Measurements from ENCODE around the gene EXOSC7.

DNA sequence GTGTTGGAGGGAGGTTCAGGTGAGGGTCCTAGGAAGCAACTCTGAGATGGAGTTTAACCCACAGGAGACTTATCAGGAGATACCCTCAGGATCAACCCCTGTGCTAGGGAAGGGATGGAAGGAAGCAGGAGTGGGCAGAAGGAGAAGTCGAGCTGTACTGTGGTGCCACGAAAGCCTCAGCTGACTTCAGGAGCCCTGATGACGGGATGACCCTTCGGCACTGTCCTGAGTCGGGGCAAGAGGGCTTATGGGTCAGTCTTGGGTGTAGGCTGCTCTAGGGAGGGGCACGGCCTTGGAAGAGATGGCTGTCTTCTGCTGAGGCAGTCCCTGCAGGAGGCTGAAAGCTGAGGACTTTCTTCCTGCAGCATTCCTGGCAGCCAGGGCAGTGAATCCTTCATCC, 57.7 kb downstream of the EXOSC7 start:
- TF ChIP-seq BRCA1 (IDR thresholded peaks at IDR 0.05; ENCODE audit: low read depth, low read length) (no peak), CTCF (IDR thresholded peaks at IDR 0.05 in 2 of 3, conservative IDR thresholded peaks at IDR 0.05 in 1 of 3; ENCODE audit: control insufficient read depth in 2 of 3, extremely low read depth in 1 of 3, insufficient read depth in 1 of 3, low read depth in 3 of 3, low read length in 3 of 3) (no peak), POLR2AphosphoS5 (IDR thresholded peaks at IDR 0.05; ENCODE audit: low read length) (no peak), SPI1 (IDR thresholded peaks at IDR 0.05; ENCODE audit: borderline replicate concordance, insufficient read depth, low read depth, low read length) (no peak), YY1 (IDR thresholded peaks at IDR 0.05; ENCODE audit: low read depth, low read length) (no peak), RAD21 (IDR thresholded peaks at IDR 0.05; ENCODE audit: insufficient read depth, low read depth, low read length) (no peak), SMARCA5 (IDR thresholded peaks at IDR 0.05) (no peak), EZH2 (IDR thresholded peaks at IDR 0.05; ENCODE audit: borderline replicate concordance, control insufficient read depth, low read depth, low read length) (no peak), SMC3 (IDR thresholded peaks at IDR 0.05; ENCODE audit: borderline replicate concordance, low read length) (no peak), CBFB (IDR thresholded peaks at IDR 0.05; ENCODE audit: low read depth) (no peak), NR2F1 (conservative IDR thresholded peaks at IDR 0.05) (no peak), SUZ12 (IDR thresholded peaks at IDR 0.05; ENCODE audit: unreplicated experiment) (no peak), ZBTB33 (IDR thresholded peaks at IDR 0.05) (no peak)
- TF ChIP-seq, protein P1, sequence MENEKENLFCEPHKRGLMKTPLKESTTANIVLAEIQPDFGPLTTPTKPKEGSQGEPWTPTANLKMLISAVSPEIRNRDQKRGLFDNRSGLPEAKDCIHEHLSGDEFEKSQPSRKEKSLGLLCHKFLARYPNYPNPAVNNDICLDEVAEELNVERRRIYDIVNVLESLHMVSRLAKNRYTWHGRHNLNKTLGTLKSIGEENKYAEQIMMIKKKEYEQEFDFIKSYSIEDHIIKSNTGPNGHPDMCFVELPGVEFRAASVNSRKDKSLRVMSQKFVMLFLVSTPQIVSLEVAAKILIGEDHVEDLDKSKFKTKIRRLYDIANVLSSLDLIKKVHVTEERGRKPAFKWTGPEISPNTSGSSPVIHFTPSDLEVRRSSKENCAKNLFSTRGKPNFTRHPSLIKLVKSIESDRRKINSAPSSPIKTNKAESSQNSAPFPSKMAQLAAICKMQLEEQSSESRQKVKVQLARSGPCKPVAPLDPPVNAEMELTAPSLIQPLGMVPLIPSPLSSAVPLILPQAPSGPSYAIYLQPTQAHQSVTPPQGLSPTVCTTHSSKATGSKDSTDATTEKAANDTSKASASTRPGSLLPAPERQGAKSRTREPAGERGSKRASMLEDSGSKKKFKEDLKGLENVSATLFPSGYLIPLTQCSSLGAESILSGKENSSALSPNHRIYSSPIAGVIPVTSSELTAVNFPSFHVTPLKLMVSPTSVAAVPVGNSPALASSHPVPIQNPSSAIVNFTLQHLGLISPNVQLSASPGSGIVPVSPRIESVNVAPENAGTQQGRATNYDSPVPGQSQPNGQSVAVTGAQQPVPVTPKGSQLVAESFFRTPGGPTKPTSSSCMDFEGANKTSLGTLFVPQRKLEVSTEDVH (IDR thresholded peaks at IDR 0.05; ENCODE audit: low read depth, partially characterized antibody) = no peak

Measured in GM12878 (cell line).